Measurements from ENCODE around the gene ARG1. TPM values are rescaled to one million over a fixed set of nuclear protein-coding genes. Genes with fewer than 3 reads are reported as not detected.
A peak's percentile ranks its signal among the peaks of the same experiment; 100 is the strongest.

ARG1 gene
- total RNA-seq, 1 experiment from 2014 or later: 0.69 TPM

DNA sequence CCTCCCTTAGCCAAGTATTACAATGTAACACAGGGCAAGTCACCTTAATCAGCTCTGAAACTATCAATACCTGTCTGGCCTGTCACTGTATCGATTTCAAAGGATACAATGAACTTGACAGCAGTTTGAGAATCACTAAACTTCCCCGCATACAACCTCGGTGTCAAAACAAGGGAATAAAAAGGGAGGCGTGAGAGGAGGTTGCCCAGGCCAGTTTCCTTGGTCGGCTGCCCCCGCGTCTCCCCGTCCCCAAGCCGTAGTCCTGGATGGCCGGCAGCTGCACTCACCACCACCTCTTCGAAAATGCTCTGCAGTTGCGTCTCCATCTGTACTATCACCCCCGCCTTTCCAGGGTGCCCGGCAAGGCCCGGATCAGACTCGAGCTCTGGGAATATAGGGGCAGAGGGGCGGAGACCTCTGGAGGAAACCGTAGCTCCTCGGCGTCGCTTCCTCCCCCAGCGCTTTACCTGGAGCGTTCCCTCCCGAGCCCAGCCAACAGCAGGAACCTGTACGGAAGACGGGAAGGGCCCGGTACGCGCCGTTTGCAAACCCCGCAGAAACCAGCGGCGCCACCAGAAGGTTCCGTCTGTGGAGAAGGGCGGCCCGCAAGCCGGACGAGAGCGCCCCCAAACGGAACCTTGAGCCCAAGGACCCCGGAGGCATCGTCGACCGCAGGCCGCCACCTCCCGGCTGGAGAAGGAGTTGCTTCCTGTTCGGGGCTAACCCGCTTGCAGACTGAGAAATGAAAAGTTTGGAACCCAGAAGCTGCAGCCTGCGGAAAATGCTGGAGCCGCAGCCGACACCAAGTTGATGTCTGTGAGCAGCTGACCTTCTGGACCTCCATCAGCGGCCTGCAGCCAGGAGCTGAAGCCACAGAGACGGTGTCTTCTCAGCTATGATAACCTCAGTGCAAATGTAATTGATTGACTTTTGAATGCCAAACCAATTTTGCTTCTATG is 55.0 kb downstream of the ARG1 start, which contains the start of gene MED23:
MED23 (minus strand) TSS at position 519 of the 959 bp plus-strand sequence; CDS start at position 326, 193 bp downstream.
- ChIA-PET RAD21 (ENCODE audit: low non-redundant PET in 1 of 2, low total read pairs in 2 of 2, uncharacterized antibody in 2 of 2, unreplicated experiment in 2 of 2) (no interaction called here), POLR2A (interaction anchor here (0.6 to 1.3 kb wide), 4 partner anchors 9 to 182 kb away, joined by 3 to 7 read pairs (median 4); no protein-coding TSS in a partner anchor), CTCF (interaction anchor here (0.7 to 2.5 kb wide), 19 partner anchors 9 to 1539 kb away, joined by 3 to 16 read pairs (median 4); partner anchors contain the start of gene ENPP3)
- H3K27me3 ChIP-seq (ENCODE audit: insufficient read depth, low read length): no peaks in the 10 kb centered on the region
- peaks cover 5 to 15% of the 10 kb centered on the region in 2 experiments for H3K4me1 ChIP-seq (ENCODE audit: control insufficient read depth in 1 of 2, insufficient read depth in 2 of 2, low read length in 2 of 2)
- peak within 1 kb of the TSS; percentile 77 to 94 for H3K4me3 ChIP-seq (replicated peaks in 1 of 2; ENCODE audit: low read depth in 1 of 2, low read length in 2 of 2)
- peak within 1 kb of the TSS; percentile 75 for H3K9ac ChIP-seq (ENCODE audit: low read length)
- peak; percentile 96 for ATAC-seq
- peak within 1 kb of the TSS; percentile 70 for H3K4me2 ChIP-seq (ENCODE audit: low read length)
- no peaks in the 10 kb centered on the region for H3K9me3 ChIP-seq (ENCODE audit: control insufficient read depth in 1 of 2, insufficient read depth in 1 of 2, low read depth in 1 of 2, low read length in 2 of 2)
- peaks cover 0 to 18% of the 10 kb centered on the region in 2 experiments; a peak in 3 of 4 replicates for H3K36me3 ChIP-seq (ENCODE audit: control insufficient read depth in 1 of 2, insufficient read depth in 2 of 2, low read length in 2 of 2)
- DNase-seq (ENCODE audit: low read depth, low spot score): peak; percentile 92
- H3K79me2 ChIP-seq (ENCODE audit: insufficient read depth, low read length): peaks cover 17% of the 10 kb centered on the region
- H4K20me1 ChIP-seq (ENCODE audit: insufficient read depth): no peaks in the 10 kb centered on the region
- intact Hi-C loops (cut with micrococcal nuclease): loop anchor here (1.0 kb wide), 1 partner anchor 743 kb away; no protein-coding TSS in a partner anchor
- H2AFZ ChIP-seq (ENCODE audit: low read depth, low read length, poor library complexity, severe bottlenecking): peak within 1 kb of the TSS; percentile 99
- H3K9me2 ChIP-seq (ENCODE audit: insufficient read depth): no peaks in the 10 kb centered on the region
- TSS peak; percentile 62 for BruUV-seq (replicated peaks)
- H3K27ac ChIP-seq (ENCODE audit: low read depth, low read length): peak within 1 kb of the TSS; percentile 73
- TF ChIP-seq YY1 (IDR thresholded peaks at IDR 0.05; ENCODE audit: extremely low read depth, insufficient replicate concordance, low read depth, low read length) (peak; percentile 78), EZH2phosphoT487 (IDR thresholded peaks at IDR 0.05; ENCODE audit: borderline replicate concordance) (no peak), SIN3A (IDR thresholded peaks at IDR 0.05; ENCODE audit: low read depth) (peak; percentile 53; the same call in 1 of the 2 replicates), ZNF274 (IDR thresholded peaks at IDR 0.05; ENCODE audit: low read depth, low read length) (no peak), POLR2A (IDR thresholded peaks at IDR 0.05; ENCODE audit: borderline replicate concordance, extremely low read depth, insufficient read depth, insufficient read length) (no peak), POLR2AphosphoS5 (IDR thresholded peaks at IDR 0.05; ENCODE audit: low read depth, low read length) (peak; percentile 90), SP1 (IDR thresholded peaks at IDR 0.05; ENCODE audit: low read depth) (peak; percentile 89), EGR1 (IDR thresholded peaks at IDR 0.05; ENCODE audit: low read depth) (0 out of 2 replicates have a peak, but pooled peaks have one; percentile 31), ELF1 (IDR thresholded peaks at IDR 0.05; ENCODE audit: borderline replicate concordance, low read depth) (peak; percentile 68), TCF7L2 (IDR thresholded peaks at IDR 0.05; ENCODE audit: borderline replicate concordance, extremely low read depth, insufficient read depth, insufficient read length) (peak; percentile 41), SRF (IDR thresholded peaks at IDR 0.05; ENCODE audit: low read depth) (peak; percentile 93), RAD21 (IDR thresholded peaks at IDR 0.05; ENCODE audit: low read depth) (peak; percentile 86), CBX3 (IDR thresholded peaks at IDR 0.05; ENCODE audit: low read depth) (peak; percentile 100), ZFX (IDR thresholded peaks at IDR 0.05) (peak; percentile 57; the same call in 1 of the 2 replicates)
- TF ChIP-seq, protein P1, sequence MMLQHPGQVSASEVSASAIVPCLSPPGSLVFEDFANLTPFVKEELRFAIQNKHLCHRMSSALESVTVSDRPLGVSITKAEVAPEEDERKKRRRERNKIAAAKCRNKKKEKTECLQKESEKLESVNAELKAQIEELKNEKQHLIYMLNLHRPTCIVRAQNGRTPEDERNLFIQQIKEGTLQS (IDR thresholded peaks at IDR 0.05): no peak
- TF ChIP-seq, protein P2, sequence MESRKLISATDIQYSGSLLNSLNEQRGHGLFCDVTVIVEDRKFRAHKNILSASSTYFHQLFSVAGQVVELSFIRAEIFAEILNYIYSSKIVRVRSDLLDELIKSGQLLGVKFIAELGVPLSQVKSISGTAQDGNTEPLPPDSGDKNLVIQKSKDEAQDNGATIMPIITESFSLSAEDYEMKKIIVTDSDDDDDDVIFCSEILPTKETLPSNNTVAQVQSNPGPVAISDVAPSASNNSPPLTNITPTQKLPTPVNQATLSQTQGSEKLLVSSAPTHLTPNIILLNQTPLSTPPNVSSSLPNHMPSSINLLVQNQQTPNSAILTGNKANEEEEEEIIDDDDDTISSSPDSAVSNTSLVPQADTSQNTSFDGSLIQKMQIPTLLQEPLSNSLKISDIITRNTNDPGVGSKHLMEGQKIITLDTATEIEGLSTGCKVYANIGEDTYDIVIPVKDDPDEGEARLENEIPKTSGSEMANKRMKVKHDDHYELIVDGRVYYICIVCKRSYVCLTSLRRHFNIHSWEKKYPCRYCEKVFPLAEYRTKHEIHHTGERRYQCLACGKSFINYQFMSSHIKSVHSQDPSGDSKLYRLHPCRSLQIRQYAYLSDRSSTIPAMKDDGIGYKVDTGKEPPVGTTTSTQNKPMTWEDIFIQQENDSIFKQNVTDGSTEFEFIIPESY (IDR thresholded peaks at IDR 0.05; ENCODE audit: extremely low read depth, insufficient replicate concordance, low read length): peak; percentile 87
- TF ChIP-seq, protein P3, sequence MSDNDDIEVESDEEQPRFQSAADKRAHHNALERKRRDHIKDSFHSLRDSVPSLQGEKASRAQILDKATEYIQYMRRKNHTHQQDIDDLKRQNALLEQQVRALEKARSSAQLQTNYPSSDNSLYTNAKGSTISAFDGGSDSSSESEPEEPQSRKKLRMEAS (IDR thresholded peaks at IDR 0.05): peak; percentile 88
- TF ChIP-seq, protein P4, sequence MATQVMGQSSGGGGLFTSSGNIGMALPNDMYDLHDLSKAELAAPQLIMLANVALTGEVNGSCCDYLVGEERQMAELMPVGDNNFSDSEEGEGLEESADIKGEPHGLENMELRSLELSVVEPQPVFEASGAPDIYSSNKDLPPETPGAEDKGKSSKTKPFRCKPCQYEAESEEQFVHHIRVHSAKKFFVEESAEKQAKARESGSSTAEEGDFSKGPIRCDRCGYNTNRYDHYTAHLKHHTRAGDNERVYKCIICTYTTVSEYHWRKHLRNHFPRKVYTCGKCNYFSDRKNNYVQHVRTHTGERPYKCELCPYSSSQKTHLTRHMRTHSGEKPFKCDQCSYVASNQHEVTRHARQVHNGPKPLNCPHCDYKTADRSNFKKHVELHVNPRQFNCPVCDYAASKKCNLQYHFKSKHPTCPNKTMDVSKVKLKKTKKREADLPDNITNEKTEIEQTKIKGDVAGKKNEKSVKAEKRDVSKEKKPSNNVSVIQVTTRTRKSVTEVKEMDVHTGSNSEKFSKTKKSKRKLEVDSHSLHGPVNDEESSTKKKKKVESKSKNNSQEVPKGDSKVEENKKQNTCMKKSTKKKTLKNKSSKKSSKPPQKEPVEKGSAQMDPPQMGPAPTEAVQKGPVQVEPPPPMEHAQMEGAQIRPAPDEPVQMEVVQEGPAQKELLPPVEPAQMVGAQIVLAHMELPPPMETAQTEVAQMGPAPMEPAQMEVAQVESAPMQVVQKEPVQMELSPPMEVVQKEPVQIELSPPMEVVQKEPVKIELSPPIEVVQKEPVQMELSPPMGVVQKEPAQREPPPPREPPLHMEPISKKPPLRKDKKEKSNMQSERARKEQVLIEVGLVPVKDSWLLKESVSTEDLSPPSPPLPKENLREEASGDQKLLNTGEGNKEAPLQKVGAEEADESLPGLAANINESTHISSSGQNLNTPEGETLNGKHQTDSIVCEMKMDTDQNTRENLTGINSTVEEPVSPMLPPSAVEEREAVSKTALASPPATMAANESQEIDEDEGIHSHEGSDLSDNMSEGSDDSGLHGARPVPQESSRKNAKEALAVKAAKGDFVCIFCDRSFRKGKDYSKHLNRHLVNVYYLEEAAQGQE (IDR thresholded peaks at IDR 0.05; ENCODE audit: low read depth): no peak
